Activated naive CD8-positive, alpha-beta T cell (primary cell): ENCODE measurements around the gene BAIAP2L1.
"Not testable (repeated sequence)": the region's sequence is repeated elsewhere in the genome, so short reads cannot be mapped to it uniquely, and the experiment has no call there.

ENCODE experiments used
- H3K27ac Mint-ChIP-seq: one replicate; pipeline ENCODE4 v1.8.0; 2021; ENCODE audit warnings: mixed read lengths
- H3K27me3 Mint-ChIP-seq: one replicate; pipeline ENCODE4 v1.8.0; 2021; ENCODE audit warnings: mixed read lengths
- H3K36me3 Mint-ChIP-seq: one replicate; pipeline ENCODE4 v1.8.0; 2021; ENCODE audit warnings: mixed read lengths
- H3K4me1 Mint-ChIP-seq: one replicate; pipeline ENCODE4 v1.8.0; 2021; ENCODE audit warnings: low read depth, mixed read lengths
- H3K4me3 Mint-ChIP-seq: one replicate; pipeline ENCODE4 v1.8.0; 2021; ENCODE audit warnings: mild to moderate bottlenecking, mixed read lengths
- H3K9me3 Mint-ChIP-seq: one replicate; pipeline ENCODE4 v1.8.0; 2021; ENCODE audit warnings: low read depth, mixed read lengths

Gene BAIAP2L1

GRCh38 chr7:98329100-98329790 lies 71.6 kb downstream of the BAIAP2L1 start:
- H3K27me3 Mint-ChIP-seq = peaks cover 2% of the 10 kb centered on the region
- H3K27ac Mint-ChIP-seq = no peak overlapping the region
- no peaks in the 10 kb centered on the region for H3K4me1 Mint-ChIP-seq
- no peak overlapping the region for H3K4me3 Mint-ChIP-seq
- no peaks in the 10 kb centered on the region for H3K36me3 Mint-ChIP-seq
- H3K9me3 Mint-ChIP-seq = no peaks in the 10 kb centered on the region

- Mint-ChIP-seq H3K27ac (no peak overlapping the region), H3K4me1 (no peaks in the 10 kb centered on the region), H3K36me3 (no peaks in the 10 kb centered on the region), H3K27me3 (peaks cover 2% of the 10 kb centered on the region), H3K9me3 (no peaks in the 10 kb centered on the region), H3K4me3 (no peak overlapping the region)
Observed at GRCh38 chr7:98324782-98325181, 76.1 kb downstream of the BAIAP2L1 start.

GRCh38 chr7:98323597-98324322 lies 77.1 kb downstream of the BAIAP2L1 start:
- Mint-ChIP-seq H3K27ac (no peak overlapping the region), H3K4me1 (no peaks in the 10 kb centered on the region), H3K27me3 (peaks cover 2% of the 10 kb centered on the region), H3K36me3 (no peaks in the 10 kb centered on the region), H3K4me3 (no peak overlapping the region), H3K9me3 (no peaks in the 10 kb centered on the region)

GRCh38 chr7:98322331-98323270 lies 78.3 kb downstream of the BAIAP2L1 start:
- no peak overlapping the region for H3K27ac Mint-ChIP-seq
- no peaks in the 10 kb centered on the region for H3K36me3 Mint-ChIP-seq
- H3K27me3 Mint-ChIP-seq = peaks cover 2% of the 10 kb centered on the region
- no peak overlapping the region for H3K4me3 Mint-ChIP-seq
- no peaks in the 10 kb centered on the region for H3K4me1 Mint-ChIP-seq
- H3K9me3 Mint-ChIP-seq = no peaks in the 10 kb centered on the region

- Mint-ChIP-seq H3K9me3 (no peaks in the 10 kb centered on the region), H3K36me3 (no peaks in the 10 kb centered on the region), H3K4me1 (no peaks in the 10 kb centered on the region), H3K4me3 (no peak overlapping the region), H3K27ac (no peak overlapping the region), H3K27me3 (peaks cover 2% of the 10 kb centered on the region)
Observed at GRCh38 chr7:98321301-98321700, 79.6 kb downstream of the BAIAP2L1 start.

GRCh38 chr7:98319176-98319575 lies 81.7 kb downstream of the BAIAP2L1 start:
- H3K36me3 Mint-ChIP-seq = no peaks in the 10 kb centered on the region
- H3K27ac Mint-ChIP-seq = no peak overlapping the region
- H3K4me1 Mint-ChIP-seq = no peaks in the 10 kb centered on the region
- H3K4me3 Mint-ChIP-seq = no peak overlapping the region
- no peaks in the 10 kb centered on the region for H3K9me3 Mint-ChIP-seq
- no peaks in the 10 kb centered on the region for H3K27me3 Mint-ChIP-seq

GRCh38 chr7:98317366-98318040 lies 83.4 kb downstream of the BAIAP2L1 start:
- Mint-ChIP-seq H3K9me3 (no peaks in the 10 kb centered on the region), H3K27ac (no peak overlapping the region), H3K4me3 (no peak overlapping the region), H3K27me3 (no peaks in the 10 kb centered on the region), H3K4me1 (no peaks in the 10 kb centered on the region), H3K36me3 (no peaks in the 10 kb centered on the region)

GRCh38 chr7:98315994-98316527 lies 84.8 kb downstream of the BAIAP2L1 start:
- H3K4me1 Mint-ChIP-seq, H3K36me3 Mint-ChIP-seq, H3K27me3 Mint-ChIP-seq, H3K4me3 Mint-ChIP-seq, H3K27ac Mint-ChIP-seq, H3K9me3 Mint-ChIP-seq: not testable (repeated sequence)

GRCh38 chr7:98315318-98315993 lies 85.4 kb downstream of the BAIAP2L1 start:
- no peaks in the 10 kb centered on the region for H3K27me3 Mint-ChIP-seq
- H3K9me3 Mint-ChIP-seq = no peaks in the 10 kb centered on the region
- no peaks in the 10 kb centered on the region for H3K36me3 Mint-ChIP-seq
- no peak overlapping the region for H3K27ac Mint-ChIP-seq
- H3K4me1 Mint-ChIP-seq = no peaks in the 10 kb centered on the region
- no peak overlapping the region for H3K4me3 Mint-ChIP-seq

GRCh38 chr7:98314469-98314868 lies 86.4 kb downstream of the BAIAP2L1 start:
- Mint-ChIP-seq H3K36me3 (no peaks in the 10 kb centered on the region), H3K9me3 (no peaks in the 10 kb centered on the region)

GRCh38 chr7:98312201-98312600 lies 88.7 kb downstream of the BAIAP2L1 start:
- Mint-ChIP-seq H3K4me1 (no peaks in the 10 kb centered on the region), H3K4me3 (no peak overlapping the region), H3K36me3 (no peaks in the 10 kb centered on the region), H3K27ac (no peak overlapping the region), H3K27me3 (no peaks in the 10 kb centered on the region), H3K9me3 (no peaks in the 10 kb centered on the region)

More at GRCh38 chr7:98314469-98314868, 86.4 kb downstream of the BAIAP2L1 start:
- H3K27ac Mint-ChIP-seq = no peak overlapping the region
- H3K4me1 Mint-ChIP-seq = no peaks in the 10 kb centered on the region
- H3K27me3 Mint-ChIP-seq = no peaks in the 10 kb centered on the region
- no peak overlapping the region for H3K4me3 Mint-ChIP-seq

- H3K9me3 Mint-ChIP-seq = no peaks in the 10 kb centered on the region
- H3K27ac Mint-ChIP-seq = no peak overlapping the region
- no peak overlapping the region for H3K4me3 Mint-ChIP-seq
- no peaks in the 10 kb centered on the region for H3K27me3 Mint-ChIP-seq
- no peaks in the 10 kb centered on the region for H3K36me3 Mint-ChIP-seq
- no peaks in the 10 kb centered on the region for H3K4me1 Mint-ChIP-seq
Observed at GRCh38 chr7:98309566-98309965, 91.3 kb downstream of the BAIAP2L1 start.

GRCh38 chr7:98307971-98308466 lies 92.9 kb downstream of the BAIAP2L1 start:
- Mint-ChIP-seq H3K27me3 (no peaks in the 10 kb centered on the region), H3K9me3 (no peaks in the 10 kb centered on the region), H3K27ac (no peak overlapping the region)

More at GRCh38 chr7:98307971-98308466, 92.9 kb downstream of the BAIAP2L1 start:
- H3K4me3 Mint-ChIP-seq = no peak overlapping the region
- no peaks in the 10 kb centered on the region for H3K36me3 Mint-ChIP-seq
- no peaks in the 10 kb centered on the region for H3K4me1 Mint-ChIP-seq
